BE2C (cell line): ENCODE data around the gene TNFRSF19. TPM values are rescaled to one million over a fixed set of nuclear protein-coding genes. Genes with fewer than 3 reads are reported as not detected.
A peak's percentile ranks its signal among the peaks of the same experiment; 100 is the strongest.
"Not testable (repeated sequence)": the region's sequence is repeated elsewhere in the genome, so short reads cannot be mapped to it uniquely, and the experiment has no call there.

Experiments used
- DNase-seq: peaks from one replicate; pipeline ENCODE4 v3.0.0-alpha.2; 2020
- H3K27me3 ChIP-seq: fragments of 250-450 bp; sonication (Bioruptor Pico); 2 replicates; pipeline ENCODE4 v1.5.1; 2020; ENCODE audit warnings: mild to moderate bottlenecking
- H3K36me3 ChIP-seq: fragments of 250-450 bp; sonication (Bioruptor Pico); 2 replicates; pipeline ENCODE4 v1.5.1; 2020; ENCODE audit warnings: mild to moderate bottlenecking
- H3K4me1 ChIP-seq: fragments of 250-450 bp; sonication (Bioruptor Pico); 2 replicates; pipeline ENCODE4 v1.5.1; 2020
- H3K4me3 ChIP-seq: 2 replicates; pipeline ENCODE4 v1.5.1; 2011; ENCODE audit warnings: low read depth, low read length
- H3K9me3 ChIP-seq: fragments of 250-450 bp; sonication (Bioruptor Pico); 2 replicates; pipeline ENCODE4 v1.5.1; 2020
- polyA plus RNA-seq: library from polyadenylated mRNA; unstranded; fragments of >200 nt; gene quantifications from one replicate; pipeline ENCODE4 v1.2.1, GENCODE V29; 2012; ENCODE audit warnings: low read depth, missing spikeins; ENCODE audit not compliant: insufficient read length, insufficient read depth
- TF ChIP-seq, protein P1 (sequence below): IDR thresholded peaks from 2 replicates; pipeline ENCODE4 v1.5.1; 2012; ENCODE audit warnings: mild to moderate bottlenecking, low read depth, low read length

The TNFRSF19 gene, protein sequence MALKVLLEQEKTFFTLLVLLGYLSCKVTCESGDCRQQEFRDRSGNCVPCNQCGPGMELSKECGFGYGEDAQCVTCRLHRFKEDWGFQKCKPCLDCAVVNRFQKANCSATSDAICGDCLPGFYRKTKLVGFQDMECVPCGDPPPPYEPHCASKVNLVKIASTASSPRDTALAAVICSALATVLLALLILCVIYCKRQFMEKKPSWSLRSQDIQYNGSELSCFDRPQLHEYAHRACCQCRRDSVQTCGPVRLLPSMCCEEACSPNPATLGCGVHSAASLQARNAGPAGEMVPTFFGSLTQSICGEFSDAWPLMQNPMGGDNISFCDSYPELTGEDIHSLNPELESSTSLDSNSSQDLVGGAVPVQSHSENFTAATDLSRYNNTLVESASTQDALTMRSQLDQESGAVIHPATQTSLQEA
- polyA plus RNA-seq: 19.6 TPM

DNA sequence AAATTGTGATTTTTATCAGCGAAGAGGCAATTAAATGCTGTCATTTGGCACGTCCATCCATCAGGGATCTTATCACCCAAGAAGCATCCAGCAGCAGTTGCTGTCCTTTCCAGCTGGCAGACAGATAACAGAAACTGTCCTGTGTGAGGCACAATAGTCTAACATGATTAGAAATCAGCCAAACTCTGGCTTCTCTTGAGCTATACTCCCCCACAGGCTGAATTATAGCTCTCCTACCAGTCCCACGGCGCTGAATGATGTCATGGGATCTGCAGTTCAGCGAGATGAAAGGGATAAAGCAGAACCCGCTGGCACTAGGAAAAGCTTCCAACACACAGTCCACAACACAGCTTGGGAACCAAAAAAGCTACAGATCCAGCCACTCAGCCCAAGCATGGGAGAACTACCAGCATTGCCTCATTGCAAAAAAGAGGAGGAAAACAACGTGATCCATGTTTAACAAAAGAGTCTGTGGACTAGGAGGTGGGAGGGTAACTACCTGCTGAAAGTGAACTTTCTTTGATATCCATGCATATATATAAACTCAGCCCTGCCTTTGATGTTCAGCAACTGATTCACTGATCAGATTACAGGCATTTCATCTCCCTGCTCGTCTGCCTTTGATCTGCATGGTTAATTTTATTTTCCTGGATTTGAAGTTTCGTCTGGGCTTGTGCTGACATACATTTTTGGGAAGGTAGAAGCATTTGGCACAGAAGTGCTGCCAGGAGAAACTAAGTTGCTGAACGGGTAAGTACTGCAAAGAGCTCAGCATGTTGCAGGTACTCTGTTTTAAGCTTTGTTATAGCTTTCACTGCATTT, at the start of gene TNFRSF19:
TSS of gene TNFRSF19 (plus strand) at position 314 of the 822 bp plus-strand sequence. CDS start 19,772 bp downstream, outside the sequence.
- DNase-seq: peak; percentile 90
- Histone ChIP-seq H3K4me3 (peak within 1 kb of the TSS; percentile 53), H3K36me3 (no peaks in the 10 kb centered on the region), H3K4me1 (peaks cover 17% of the 10 kb centered on the region), H3K9me3 (0 out of 2 replicates have a peak, but pooled peaks cover 2% of the 10 kb centered on the region), H3K27me3 (no peaks in the 10 kb centered on the region)
- TF ChIP-seq, protein P1, sequence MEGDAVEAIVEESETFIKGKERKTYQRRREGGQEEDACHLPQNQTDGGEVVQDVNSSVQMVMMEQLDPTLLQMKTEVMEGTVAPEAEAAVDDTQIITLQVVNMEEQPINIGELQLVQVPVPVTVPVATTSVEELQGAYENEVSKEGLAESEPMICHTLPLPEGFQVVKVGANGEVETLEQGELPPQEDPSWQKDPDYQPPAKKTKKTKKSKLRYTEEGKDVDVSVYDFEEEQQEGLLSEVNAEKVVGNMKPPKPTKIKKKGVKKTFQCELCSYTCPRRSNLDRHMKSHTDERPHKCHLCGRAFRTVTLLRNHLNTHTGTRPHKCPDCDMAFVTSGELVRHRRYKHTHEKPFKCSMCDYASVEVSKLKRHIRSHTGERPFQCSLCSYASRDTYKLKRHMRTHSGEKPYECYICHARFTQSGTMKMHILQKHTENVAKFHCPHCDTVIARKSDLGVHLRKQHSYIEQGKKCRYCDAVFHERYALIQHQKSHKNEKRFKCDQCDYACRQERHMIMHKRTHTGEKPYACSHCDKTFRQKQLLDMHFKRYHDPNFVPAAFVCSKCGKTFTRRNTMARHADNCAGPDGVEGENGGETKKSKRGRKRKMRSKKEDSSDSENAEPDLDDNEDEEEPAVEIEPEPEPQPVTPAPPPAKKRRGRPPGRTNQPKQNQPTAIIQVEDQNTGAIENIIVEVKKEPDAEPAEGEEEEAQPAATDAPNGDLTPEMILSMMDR: no peak

DNA sequence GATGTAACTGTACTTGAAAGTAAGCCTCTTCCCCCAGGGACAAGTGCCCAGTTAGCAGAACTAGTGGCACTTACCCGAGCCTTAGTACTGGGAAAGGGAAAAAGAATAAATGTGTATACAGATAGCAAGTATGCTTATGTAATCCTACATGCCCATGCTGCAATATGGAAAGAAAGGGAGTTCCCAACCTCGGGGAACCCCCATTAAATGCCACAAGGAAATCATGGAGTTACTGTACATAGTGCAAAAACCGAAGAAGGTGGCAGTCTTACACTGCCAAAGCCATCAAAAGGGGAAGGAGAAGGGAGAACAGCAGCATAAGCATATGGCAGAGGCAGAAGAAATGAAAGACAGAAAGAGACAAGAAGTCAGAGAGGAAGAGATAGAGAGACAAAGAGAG, 40.3 kb upstream of the TNFRSF19 start:
- H3K36me3 ChIP-seq, DNase-seq, H3K27me3 ChIP-seq, H3K4me3 ChIP-seq, H3K9me3 ChIP-seq, H3K4me1 ChIP-seq: not testable (repeated sequence)

DNA sequence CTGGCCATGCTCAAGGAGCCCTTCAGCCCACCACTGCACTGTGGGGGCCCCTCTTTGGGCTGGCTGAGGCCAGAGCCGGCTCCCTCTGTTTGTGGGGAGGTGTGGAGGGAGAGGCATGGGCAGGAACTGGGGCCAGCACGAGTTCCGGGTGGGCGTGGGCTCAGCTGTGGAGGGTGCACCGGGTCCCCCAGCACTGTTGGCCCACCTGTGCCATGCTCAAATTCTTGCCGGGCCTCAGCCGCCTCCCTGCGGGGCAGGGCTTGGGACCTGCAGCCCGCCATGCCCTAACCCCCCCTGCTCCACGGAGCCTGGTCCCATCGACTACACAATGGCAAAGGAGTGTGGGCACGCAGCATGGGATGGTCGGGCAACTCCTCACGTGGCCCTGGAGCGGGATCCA, 38.8 kb upstream of the TNFRSF19 start:
- TF ChIP-seq, protein P1: no peak
- Histone ChIP-seq H3K4me1 (no peaks in the 10 kb centered on the region), H3K27me3 (no peaks in the 10 kb centered on the region), H3K4me3 (no peak overlapping the region), H3K36me3 (no peaks in the 10 kb centered on the region), H3K9me3 (peaks cover 2% of the 10 kb centered on the region; the same call in 1 of the 2 replicates)
- DNase-seq: no peak

DNA sequence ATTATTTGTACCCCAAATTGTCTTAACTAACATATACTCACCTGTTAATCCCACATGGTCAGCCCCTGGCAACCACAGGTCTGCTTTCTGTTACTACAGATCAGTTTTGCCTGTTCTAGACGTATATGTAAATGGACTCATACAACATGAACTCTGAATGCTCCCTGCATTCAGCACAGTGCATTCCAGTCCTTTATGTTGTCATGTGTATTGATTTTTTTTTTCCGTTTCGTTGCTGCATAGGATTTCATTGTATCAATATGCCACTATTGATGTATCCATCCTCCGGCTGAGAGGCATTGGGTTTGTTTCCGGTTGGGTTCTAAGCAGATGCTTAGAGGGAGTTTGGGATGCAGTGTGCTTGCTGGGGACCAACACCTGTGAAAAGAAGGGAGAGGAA, 36.1 kb upstream of the TNFRSF19 start:
- H3K9me3 ChIP-seq: peaks cover 2% of the 10 kb centered on the region; the same call in 1 of the 2 replicates
- H3K36me3 ChIP-seq: no peaks in the 10 kb centered on the region
- H3K4me3 ChIP-seq: no peak overlapping the region
- TF ChIP-seq, protein P1: no peak
- H3K4me1 ChIP-seq: no peaks in the 10 kb centered on the region
- DNase-seq: no peak
- H3K27me3 ChIP-seq: no peaks in the 10 kb centered on the region

DNA sequence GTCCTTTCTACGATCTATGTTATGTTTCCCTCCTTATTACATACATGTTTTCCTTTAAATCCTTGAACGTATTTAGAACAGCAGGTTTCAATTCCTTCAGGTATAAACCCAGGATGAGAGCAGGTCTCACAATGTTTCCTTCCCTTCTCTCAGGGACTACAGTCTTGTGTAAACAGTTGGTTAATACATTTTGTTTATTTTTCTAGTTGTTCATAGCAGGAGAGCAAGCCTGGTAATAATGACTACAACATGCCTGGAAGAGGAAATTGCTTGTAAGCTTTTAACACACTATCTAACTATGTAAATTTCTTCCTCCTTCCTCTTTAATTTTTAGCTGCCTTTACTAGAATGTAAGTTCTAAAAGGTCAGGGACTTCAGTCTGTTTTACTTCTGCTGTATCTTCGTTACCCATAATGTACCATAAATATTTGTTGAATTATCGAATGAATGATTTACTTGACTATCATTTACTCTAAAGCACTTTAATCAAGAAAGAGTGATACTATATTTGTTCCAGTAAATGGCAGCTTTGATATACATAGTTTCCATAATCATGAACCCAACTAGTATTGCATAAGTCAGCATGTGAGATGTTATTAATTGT, 28.9 kb upstream of the TNFRSF19 start:
- DNase-seq: no peak
- no peaks in the 10 kb centered on the region for H3K4me1 ChIP-seq

DNA sequence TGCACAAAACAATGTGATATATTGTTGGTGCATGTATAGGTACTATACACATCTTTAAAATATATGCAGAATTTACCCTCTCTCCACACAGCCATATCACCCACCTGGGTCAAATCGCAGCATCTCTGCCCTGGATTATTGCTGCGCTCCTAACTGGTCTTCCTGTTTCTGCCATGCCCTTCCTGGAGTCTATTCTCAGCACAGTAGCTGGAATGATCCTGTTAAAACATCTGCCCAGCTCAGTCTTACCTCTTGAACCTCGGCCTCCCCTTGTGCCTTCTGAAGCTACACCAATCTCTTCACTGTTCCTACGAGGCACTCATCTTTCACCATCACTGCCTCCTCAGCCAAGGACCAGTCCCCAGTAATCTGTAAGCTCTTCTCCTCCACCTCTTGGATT, 25.5 kb upstream of the TNFRSF19 start:
- TF ChIP-seq, protein P1: no peak
- Histone ChIP-seq H3K4me3 (no peak overlapping the region), H3K4me1 (no peaks in the 10 kb centered on the region), H3K9me3 (no peaks in the 10 kb centered on the region), H3K36me3 (no peaks in the 10 kb centered on the region), H3K27me3 (no peaks in the 10 kb centered on the region)
- no peak for DNase-seq

More for the DNA sequence above, 28.9 kb upstream of the TNFRSF19 start:
- TF ChIP-seq, protein P1: no peak
- Histone ChIP-seq H3K9me3 (no peaks in the 10 kb centered on the region), H3K36me3 (no peaks in the 10 kb centered on the region), H3K27me3 (no peaks in the 10 kb centered on the region), H3K4me3 (no peak overlapping the region)
